GM19023 (cell line): ENCODE results near the gene SMIM35.

ENCODE experiments used
- ATAC-seq: cut with Tn5 transposase; IDR thresholded peaks from one replicate; pipeline ENCODE4 v1.9.1; 2021; ENCODE audit warnings: mild to moderate bottlenecking, moderate library complexity; ENCODE audit not compliant: unreplicated experiment

SMIM35 gene

DNA sequence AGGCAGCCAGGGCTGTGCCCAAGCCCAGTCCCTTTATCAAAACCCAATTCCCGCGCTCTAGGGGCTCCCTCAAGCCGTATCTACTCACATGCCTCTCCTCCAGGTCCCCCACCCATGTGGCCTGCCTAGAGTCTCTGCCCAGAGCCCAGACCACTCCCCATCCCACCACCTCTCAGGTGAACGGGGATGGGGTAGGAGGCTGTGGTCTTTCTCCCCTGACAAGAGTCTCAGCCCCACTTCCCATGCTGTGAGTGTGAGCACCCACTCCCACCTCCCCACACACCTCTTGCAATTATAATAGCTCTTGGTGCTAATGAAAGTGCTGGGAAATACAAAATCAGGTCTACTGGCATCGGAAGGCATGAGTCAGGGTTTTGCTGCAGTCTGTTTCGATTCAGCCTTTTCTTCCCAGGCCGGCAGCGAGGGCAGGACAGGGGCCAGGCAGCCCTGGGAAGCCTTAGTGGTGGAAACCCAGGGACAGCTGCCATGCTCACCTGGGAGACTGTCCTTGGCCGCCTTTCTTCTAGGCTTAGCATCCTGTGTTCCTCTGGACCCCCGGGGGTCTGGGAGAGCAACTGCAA, 26.6 kb downstream of the SMIM35 start:
- no peak for ATAC-seq

DNA sequence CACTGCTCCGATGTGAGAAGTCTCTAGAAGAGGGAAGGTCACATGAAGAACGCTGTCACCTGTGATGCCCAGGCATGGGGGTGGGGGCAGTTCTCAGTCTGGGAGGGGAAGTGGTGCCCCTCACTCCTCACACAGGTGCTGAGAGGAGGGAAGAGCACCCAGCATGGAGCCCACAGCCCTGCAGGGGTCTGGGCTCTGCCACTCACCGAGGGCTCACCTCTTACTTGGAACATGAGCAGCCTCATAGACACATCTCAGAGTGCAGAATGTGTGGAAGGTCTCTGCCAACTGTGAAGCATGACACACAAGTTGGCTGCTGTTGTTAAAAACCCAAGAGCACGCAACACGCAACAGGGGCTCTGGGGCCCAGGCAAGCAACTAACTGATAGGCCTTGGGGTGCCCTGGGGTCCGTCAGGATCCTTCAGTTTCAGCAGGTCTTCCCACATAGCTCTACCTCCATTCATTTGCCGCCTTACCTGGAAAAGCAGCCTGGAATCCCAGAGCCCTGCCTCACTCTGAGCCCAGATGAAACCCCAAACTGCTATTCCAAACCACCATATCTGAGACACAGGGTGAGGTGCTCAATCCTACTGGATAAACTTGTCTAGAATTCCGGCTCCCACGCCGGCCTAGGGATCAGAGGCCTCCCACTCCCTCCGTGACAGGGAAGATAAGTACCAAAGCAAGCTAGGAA, 27.4 kb downstream of the SMIM35 start:
- ATAC-seq = no peak

DNA sequence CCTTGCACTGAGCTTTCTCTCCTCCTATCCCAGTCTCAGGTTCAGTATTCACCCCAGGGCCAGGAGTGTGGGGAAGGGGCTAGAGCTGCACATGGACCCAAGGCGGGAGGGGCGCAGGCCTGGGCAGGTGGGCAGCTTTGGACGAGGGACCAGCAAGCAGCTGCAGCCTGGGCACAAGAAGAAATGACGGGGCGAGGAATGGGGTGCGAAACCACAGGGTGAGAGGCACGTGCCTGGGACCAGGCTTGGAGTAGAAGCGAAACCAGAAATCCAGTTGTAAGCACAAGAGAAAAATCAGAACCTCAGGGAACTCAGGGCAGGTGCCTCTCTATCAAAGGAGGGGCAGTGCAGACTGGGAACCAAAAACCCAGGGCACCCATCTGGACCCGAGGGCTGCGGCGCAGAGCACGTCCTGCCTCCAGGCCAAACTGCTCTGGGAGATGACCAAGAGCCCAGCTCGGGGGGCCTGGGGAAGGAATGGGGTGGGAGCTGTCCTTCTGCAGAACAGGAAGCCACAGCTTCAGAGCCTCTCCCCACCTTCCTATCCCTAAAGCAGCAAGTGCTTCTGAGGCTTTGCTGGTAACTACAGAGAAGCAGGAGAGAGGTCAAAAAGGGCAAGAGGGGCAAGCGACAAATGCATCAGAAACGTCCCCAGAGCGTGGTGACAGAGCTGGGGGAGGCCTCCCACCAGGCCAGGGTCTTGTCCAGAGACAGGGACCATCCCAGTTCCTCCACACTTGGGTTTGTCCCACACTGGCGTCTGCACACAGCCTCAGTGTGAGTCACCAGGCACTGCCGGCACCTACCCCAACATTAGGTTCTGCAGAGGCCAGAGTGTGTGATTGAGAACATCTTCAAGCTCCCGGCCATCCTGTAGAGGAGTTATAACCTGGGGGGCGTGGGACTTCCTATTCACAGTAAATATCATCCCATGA, 28.2 kb downstream of the SMIM35 start:
- ATAC-seq = no peak

DNA sequence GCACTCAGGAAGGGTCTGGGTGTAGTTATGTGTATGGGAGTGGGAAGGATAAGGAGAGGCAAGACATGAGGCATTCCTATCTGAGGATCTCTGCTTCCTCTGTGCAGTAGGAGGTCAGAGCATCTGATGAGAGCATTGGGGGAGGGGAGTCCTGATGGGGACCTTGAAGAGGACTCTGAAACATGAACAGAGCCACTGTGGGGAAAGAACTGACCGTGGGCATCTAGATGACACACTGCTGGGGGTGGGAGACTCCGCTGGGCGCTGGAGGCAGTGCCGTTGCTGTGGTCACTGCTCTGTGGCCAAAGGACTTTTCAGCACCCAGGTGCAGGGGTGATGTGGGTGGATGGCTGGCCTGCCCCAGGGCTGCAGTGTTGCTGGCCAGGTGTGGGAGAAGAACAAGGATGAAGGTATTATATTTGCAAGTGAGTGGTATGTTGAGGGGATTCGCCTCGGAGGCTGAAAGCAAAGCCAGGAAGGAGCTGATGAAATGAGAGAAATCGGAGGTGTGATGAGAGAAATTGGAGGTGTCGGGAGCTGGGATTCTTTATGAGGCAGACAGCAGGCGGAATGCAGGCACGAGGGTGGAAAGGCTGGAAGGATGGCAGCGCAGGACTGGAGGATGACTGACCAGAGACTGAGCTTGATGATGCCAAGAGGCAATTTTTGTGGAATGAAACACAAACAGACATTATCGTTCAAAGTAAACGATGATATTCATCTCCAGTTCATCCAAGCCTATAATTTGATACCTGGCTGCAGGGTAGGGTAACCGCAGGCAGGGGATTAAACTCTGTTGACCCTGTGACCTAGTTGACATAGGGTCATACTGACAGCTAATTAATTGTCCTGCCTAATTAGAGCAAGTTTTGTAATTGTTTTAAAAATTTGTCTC, 29.3 kb downstream of the SMIM35 start:
- no peak for ATAC-seq

DNA sequence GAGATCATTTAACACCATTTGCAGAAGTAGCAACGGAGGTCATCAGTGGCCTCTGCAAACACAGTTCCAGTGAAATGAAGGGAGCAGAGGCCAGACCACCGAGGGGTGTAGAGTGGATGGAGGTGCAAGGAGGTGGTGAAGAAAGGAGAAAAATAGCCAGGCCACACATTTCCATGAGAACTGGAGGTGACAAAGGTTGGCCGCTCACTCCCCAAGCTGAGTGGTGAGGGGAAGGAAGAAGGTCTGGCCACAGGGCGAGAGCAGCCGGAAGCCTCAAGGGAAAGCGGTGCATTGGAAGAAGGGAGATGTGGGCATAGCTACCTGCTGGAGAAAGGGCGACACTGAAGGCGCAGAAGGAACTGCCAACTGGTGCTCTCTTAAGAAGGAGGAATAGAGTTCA, 30.0 kb downstream of the SMIM35 start:
- ATAC-seq = no peak

DNA sequence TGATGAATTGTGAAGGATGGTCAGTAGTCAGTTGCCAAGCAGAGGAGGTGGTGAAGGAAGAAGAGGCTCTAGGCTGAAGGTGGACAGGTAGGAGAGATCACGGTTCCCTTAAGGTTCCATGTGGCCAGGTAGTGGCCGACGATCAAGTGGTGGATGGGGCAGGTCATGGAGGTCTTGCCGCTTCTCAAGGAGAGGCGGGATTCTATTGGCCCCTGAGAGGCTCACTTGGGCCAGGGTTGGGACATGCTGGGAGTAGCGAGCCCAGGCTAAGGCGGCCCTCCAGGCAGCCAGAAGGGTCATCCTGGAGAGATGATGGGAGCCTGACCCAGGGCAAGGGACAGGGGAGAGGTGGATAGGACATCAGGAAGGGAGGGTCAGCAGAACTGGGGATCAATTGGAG, 30.8 kb downstream of the SMIM35 start:
- no peak for ATAC-seq

DNA sequence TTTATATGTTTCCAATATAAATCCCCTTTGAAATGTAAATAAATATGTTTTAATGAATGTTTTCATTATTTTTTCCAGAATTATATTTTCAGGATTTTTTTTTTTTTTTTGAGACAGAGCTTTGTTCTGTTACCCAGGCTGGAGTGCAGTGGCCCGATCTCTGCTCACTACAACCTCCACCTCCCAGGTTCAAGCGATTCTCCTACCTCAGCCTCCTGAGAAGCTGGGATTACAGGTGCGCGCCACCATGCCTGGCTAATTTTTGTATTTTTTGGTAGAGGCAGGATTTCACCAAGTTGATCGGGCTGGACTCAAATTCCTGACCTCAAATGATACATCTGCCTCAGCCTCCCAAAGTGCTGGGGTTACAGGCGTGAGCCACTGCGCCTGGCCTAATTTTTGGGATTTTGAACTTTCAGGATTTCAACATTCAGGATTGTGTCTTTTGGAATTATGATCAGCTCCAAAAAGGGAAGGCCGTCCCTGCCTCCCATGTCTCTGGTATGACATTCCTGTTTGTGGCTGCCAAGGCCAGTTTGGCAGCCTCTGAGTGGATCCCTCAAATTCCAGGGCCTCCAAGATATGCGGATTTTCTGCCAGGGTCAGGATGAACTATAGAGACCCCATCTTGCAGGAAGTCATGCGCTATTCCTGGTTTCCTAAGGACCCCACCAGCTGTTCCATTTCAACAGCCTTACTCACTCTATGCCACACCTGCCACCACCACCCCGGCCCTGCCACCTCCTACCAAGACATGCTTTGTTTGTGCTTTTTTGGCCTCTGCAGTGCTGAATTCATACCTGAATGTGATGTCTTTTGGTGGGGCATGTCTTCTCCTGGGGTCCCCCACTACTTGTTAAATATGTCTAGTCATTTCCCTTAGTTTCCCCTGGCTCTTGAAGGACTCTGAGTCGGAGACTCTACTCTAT, 31.8 kb downstream of the SMIM35 start:
- ATAC-seq = no peak

DNA sequence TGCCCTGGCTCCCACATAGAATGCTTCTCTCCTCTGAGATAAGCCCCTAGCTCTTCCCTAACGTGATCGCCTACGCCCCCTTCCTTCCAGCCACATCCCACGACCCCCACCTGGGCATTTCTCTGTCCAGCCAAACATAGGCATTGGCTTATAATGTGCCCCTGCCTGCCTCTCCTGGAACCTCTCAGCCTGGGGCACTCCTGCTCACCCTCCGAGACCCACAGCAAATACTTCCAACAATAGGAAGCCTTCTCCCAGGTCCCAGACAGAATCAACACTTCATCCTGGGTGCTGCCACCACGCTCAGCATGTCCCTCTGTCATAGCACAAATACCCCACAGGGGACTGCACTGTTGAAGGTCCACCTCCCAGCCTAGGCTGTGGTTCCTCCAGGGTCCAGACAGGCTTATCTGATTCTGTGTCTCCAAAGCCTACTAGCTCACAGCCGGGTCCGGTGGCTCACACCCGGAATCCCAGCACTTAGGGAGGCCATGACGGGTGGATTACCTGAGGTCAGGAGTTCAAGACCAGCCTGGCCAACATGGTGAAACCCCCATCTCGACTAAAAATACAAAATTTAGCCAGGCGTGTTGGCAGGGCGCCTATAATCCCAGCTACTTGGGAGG, 34.1 kb downstream of the SMIM35 start:
- ATAC-seq = no peak

DNA sequence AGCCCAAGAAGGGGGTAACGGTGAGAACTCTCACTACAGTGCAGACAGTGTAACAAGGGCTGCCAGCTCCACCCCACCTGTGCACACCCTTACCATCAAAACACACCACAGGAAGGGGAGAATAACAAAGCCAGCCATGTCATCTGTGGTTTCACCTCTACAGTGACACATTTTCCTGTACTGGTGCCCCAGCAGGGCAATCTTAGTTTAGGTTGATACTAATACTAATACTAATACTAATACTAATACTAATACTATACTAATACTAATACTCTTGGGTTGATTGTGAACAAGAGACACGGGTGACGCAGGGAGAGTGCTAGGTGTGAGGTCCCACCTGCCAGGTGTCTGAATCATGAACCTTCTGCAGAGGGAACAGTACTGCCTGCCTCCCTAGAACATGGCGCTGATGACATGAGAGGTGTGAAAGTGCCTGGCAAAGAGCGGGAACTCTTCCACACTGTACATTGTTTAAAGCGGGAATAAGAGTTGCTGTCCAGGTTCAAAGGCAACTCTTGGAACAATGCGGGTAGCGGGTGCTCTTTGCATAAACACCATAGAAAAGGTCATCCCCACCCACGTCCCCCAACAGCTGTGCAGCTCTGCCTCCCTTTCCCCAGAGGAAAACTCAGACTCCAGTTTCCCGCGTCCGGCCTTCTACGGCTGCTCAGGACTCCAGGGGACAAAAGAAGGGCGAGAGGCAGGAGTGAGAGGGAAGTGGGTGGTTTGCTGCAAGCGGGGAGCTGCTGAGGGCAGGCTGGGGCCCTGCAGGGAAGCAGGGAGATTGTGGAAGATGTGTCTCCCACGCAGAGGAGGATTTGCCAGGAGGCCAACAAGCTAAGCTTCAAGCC, 34.9 kb downstream of the SMIM35 start:
- no peak for ATAC-seq

DNA sequence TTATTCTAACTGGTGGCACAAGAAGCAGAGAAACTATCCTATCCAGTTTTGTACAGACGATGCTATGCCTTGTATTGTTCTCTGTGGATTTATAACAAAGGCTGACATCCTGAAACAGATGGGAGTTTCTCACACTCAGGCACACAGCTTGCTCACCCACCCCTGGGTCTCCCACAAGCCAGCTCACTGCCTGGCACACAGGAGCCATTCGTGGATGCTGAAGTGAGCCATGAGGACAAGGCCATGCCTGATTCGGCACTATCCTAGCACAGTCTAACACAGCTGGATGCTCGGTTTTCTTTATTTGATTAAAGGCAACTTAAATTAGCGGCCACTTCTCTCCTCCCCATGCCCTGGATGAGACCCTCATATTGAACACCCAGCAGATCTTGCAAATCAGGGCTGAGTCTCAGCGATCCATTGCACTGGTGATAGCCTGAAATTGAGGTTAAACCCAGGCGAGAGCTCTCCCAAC, 35.6 kb downstream of the SMIM35 start:
- ATAC-seq = no peak

DNA sequence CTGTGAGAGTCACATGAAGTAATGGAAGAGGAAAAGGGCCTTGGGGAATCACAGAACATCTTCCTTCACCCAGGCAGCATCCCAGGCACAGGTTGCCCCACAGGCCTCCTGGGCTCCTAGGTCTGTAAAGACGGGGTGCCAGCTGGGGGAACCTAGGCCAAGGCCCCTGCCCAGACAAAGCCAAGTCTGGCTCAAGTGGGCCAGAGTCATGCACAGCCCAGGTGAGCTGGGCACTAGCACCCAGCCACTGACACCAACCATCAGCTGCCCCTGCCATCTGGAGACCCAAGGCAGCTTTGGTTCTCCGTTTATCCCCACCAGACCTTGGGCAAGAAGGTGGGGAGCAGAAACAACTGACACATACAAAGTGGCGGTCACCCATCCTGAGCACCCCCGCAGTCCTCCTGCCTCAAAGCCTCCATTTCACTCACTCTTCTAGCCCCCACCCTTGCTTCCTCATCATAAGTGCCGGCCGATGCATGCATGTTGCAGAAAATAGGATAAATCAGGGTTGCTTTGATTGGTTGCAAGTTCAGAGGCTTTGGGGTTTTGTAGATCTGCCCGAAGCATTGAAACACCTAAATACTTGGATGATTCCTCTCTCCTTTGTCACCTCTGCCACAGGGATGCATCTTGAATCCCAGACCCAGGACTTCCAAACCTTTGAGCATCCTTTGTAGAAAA, 36.4 kb downstream of the SMIM35 start:
- ATAC-seq = no peak

DNA sequence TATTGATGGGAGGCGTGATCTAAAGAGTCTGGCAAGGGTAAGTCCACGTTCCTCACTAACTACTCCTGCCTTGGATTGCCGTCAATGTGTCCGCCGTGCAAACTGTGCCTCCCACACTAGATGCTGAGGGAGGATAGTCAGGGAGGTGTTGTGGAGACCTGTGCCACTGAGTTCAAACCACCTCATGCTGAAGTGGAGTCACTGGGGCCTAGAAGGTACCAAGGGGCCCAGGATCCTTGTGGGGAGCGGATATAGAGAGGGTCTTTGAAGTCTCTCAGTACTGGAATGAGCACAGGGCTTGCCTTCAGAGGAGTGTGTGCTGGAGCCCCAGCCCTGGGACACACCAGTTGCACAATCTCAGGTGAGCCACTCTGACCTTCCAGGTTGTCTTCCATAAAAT, 37.0 kb downstream of the SMIM35 start:
- no peak for ATAC-seq

DNA sequence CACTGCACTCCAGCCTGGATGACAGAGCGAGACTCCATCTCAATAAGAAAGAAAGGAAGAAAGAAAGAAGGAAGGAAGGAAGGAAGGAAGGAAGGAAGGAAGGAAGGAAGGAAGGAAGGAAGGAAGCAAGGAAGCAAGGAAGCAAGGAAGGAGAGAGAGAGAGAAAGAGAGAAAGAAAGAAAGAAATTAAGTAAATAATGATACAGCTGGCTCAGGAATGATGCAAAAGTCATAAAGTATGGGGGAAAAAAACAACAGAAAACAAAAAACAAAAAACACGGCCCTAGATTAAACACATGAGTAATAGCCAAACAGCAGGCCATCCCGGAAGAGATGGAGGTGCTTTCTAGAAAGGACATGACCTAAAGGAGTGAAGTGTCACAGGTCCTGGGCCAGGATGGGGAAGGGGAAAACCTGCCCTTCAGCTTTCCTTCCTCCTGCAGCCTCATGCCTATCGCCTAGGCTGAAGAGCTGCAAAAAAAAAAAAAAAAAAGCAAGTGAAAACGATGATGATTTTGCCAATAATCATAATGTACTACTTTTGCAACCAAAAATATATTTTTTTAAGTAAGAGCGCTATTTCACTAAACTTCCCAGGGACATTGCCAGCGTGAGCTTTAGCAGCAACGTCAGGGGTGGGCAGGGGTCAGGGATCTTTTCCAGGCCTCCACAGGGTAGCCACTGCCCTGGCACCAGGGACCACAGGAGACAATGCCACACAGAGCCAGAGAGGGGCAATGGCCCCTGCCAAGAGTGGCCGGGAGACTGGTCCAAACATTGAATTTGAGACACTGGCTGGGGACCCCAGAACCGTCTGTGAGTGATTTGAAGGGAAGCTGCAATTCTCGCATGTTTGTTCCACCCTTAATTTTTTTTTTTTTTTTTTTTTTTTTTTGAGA, 38.0 kb downstream of the SMIM35 start:
- no peak for ATAC-seq

DNA sequence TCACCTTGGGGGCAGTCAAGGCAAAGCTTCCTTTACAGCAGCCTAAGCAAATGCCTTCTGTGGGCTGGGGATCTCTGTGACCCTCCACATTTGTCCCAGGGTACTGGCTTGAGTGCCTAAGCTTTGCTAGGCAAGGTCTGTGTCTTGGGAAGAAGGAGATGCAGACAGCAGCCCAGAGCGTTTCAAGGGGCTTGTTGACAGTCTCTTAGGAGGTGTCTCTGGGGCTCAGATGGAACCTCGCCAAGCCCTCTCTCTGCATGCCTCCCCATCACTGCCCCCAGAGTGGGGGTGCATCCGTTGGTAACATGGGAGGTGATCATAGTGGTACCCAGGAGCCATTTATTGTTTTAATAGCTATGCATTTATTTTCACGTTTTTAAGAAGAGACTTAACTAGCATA, 39.0 kb downstream of the SMIM35 start:
- no peak for ATAC-seq

DNA sequence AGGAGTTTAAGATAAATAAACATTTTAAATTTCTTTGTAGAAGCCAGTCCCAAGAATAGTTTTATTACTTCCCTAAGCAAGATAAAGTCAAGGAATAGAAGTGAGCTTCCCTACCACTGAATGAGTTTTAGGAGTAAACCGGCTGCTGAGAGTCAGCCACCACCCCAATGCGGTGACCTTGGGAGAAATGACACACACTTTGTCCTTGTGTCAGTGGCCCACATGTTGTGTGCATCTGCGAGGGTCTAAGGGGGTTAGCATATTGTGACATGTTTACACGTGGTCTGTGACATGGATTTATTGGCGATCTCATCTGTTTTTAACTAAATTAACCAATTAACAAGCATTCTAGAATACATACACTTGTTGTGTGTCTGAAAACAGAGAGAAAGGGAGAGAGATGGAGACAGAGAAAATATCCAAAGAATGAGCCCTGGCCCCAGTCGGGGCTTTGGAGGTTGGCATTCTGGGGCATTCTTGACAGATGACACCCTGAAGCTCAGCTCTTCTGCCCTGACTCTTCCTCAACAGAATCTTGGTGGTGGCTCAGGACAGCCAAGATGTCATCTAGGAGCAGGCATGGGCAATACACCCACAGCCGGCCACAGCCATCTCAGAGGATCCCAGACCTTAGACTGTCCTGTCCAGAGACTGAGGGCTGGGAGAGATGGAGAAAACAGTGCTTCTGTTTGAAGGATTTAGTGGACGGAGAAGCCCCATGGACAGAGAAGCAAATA, 39.6 kb downstream of the SMIM35 start:
- no peak for ATAC-seq
